Measurements from ENCODE around the gene NUDT3. TPM values are rescaled to one million over a fixed set of nuclear protein-coding genes. Genes with fewer than 3 reads are reported as not detected.
"Not testable (repeated sequence)": the region's sequence is repeated elsewhere in the genome, so short reads cannot be mapped to it uniquely, and the experiment has no call there.

The NUDT3 gene
- polyA plus RNA-seq, 3 donors, result 9.3 to 33.3 (median 10.9) TPM

DNA sequence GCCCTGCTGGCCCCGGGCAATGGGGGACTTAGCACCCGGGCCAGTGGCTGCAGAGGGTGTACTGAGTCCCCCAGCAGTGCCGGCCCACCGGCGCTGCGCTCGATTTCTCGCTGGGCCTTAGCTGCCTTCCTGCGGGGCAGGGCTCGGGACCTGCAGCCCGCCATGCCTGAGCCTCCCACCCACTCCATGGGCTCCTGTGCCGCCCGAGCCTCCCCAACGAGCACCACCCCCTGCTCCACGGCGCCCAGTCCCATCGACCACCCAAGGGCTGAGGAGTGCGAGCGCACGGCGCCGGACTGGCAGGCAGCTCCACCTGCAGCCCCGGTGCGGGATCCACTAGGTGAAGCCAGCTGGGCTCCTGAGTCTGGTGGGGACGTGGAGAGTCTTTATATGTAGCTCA, 123.3 kb downstream of the NUDT3 start:
- H3K9me3 ChIP-seq (replicated peaks in 1 of 2; ENCODE audit: control insufficient read depth in 1 of 2, insufficient read depth in 1 of 2, low read length in 2 of 2); H3K4me2 ChIP-seq (replicated peaks; ENCODE audit: extremely low read depth, low read length, poor library complexity, severe bottlenecking); H3K27me3 Mint-ChIP-seq (ENCODE audit: low read depth in 3 of 3); H3K36me3 ChIP-seq (replicated peaks in 1 of 2; ENCODE audit: control insufficient read depth in 1 of 2, insufficient read depth in 2 of 2, low read length in 2 of 2); H3K27me3 ChIP-seq (ENCODE audit: control insufficient read depth in 2 of 2, insufficient read depth in 2 of 2, low read length in 2 of 2); H3K79me2 ChIP-seq (ENCODE audit: insufficient read depth, low read length); H2AFZ ChIP-seq (ENCODE audit: insufficient read depth, low read depth, low read length, poor library complexity, severe bottlenecking); H3K4me3 Mint-ChIP-seq; H3K9me3 Mint-ChIP-seq; H3K27ac Mint-ChIP-seq; intact Hi-C loops (cut with micrococcal nuclease); H4K20me1 ChIP-seq (ENCODE audit: insufficient read depth, low read length); H3K36me3 Mint-ChIP-seq; DNase-seq; H3K27ac ChIP-seq (ENCODE audit: low read depth in 1 of 2, low read length in 2 of 2); H3K4me3 ChIP-seq (replicated peaks in 1 of 3; ENCODE audit: low read depth in 2 of 3, low read length in 3 of 3); H3K9ac ChIP-seq (ENCODE audit: insufficient read depth, low read length, poor library complexity, severe bottlenecking): not testable (repeated sequence)
- peaks cover 25% of the 10 kb centered on the region for H3K4me1 Mint-ChIP-seq
- peaks cover 30% of the 10 kb centered on the region in 2 donors for H3K4me1 ChIP-seq (ENCODE audit: control insufficient read depth in 1 of 2, insufficient read depth in 2 of 2, low read length in 2 of 2)
- WGBS (ENCODE audit: insufficient coverage), result no CpG with 5 or more reads among the region's 25 CpGs

DNA sequence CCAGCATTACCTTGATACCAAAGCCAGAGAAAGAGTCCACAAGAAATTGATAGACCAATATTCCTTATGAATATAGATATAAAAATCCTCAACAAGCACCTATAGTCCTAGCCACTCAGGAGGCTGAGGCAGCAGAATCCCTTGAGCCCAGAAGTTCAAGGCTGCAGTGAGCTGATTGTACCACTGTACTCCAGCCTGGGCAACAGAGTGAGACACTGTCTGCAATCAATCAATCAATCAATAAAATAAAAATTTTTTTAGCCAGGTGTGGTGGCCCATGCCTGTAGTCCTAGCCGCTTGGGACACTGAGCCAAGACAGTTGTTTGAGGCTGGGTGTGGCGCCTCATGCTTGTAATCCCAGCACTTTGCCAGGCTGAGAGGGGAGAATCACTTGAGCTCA, 124.7 kb downstream of the NUDT3 start:
- peaks cover 9 to 17% of the 10 kb centered on the region in 2 donors for H3K9me3 ChIP-seq (replicated peaks in 1 of 2; ENCODE audit: control insufficient read depth in 1 of 2, insufficient read depth in 1 of 2, low read length in 2 of 2)
- no peak overlapping the region for H3K4me3 ChIP-seq (replicated peaks in 1 of 3; ENCODE audit: low read depth in 2 of 3, low read length in 3 of 3)
- intact Hi-C loops (cut with micrococcal nuclease), result no loop called here
- H3K27me3 ChIP-seq (ENCODE audit: control insufficient read depth in 2 of 2, insufficient read depth in 2 of 2, low read length in 2 of 2), result no peaks in the 10 kb centered on the region
- peaks cover 16% of the 10 kb centered on the region in 2 donors for H3K4me1 ChIP-seq (ENCODE audit: control insufficient read depth in 1 of 2, insufficient read depth in 2 of 2, low read length in 2 of 2)
- no peak overlapping the region for H3K4me3 Mint-ChIP-seq
- no peak overlapping the region for H3K4me2 ChIP-seq (replicated peaks; ENCODE audit: extremely low read depth, low read length, poor library complexity, severe bottlenecking)
- no peaks in the 10 kb centered on the region for H3K36me3 ChIP-seq (replicated peaks in 1 of 2; ENCODE audit: control insufficient read depth in 1 of 2, insufficient read depth in 2 of 2, low read length in 2 of 2)
- H3K36me3 Mint-ChIP-seq, result peaks cover 6 to 11% of the 10 kb centered on the region in 2 donors
- no peak for TF ChIP-seq CTCF (IDR thresholded peaks at IDR 0.05)
- H4K20me1 ChIP-seq (ENCODE audit: insufficient read depth, low read length), result no peaks in the 10 kb centered on the region
- WGBS (ENCODE audit: insufficient coverage), result no CpG with 5 or more reads among the region's 2 CpGs
- H3K27ac Mint-ChIP-seq, result no peak overlapping the region
- no peak for DNase-seq
- no peak overlapping the region for H3K27ac ChIP-seq (ENCODE audit: low read depth in 1 of 2, low read length in 2 of 2)
- no peak overlapping the region for H2AFZ ChIP-seq (ENCODE audit: insufficient read depth, low read depth, low read length, poor library complexity, severe bottlenecking)
- peaks cover 11% of the 10 kb centered on the region for H3K4me1 Mint-ChIP-seq
- no peak overlapping the region for H3K9ac ChIP-seq (ENCODE audit: insufficient read depth, low read length, poor library complexity, severe bottlenecking)
- peaks cover 6 to 20% (median 11%) of the 10 kb centered on the region in 7 donors for H3K9me3 Mint-ChIP-seq
- peaks cover 0 to 1% (median 0%) of the 10 kb centered on the region in 3 donors for H3K27me3 Mint-ChIP-seq (ENCODE audit: low read depth in 3 of 3)
- no peaks in the 10 kb centered on the region for H3K79me2 ChIP-seq (ENCODE audit: insufficient read depth, low read length)

DNA sequence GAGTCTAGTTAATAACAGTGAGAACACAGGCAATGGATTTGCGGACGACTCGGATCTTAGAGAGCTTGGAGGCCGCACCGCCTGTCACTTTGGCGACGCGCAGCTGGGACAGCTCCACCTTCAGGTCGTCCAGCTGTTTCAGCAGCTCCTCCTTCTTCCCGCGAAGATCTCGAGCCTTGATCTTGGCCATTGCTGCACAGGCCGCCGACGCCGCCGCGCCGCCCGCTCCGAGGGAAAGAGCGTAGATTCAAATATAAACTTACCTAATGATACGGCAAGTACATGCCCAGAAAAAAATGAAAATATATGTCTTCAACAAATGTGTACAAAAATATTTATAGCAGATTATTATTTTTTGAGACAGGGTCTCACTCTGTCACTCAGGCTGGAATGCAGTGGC, 129.0 kb downstream of the NUDT3 start:
- H3K79me2 ChIP-seq (ENCODE audit: insufficient read depth, low read length); H3K36me3 ChIP-seq (replicated peaks in 1 of 2; ENCODE audit: control insufficient read depth in 1 of 2, insufficient read depth in 2 of 2, low read length in 2 of 2); H4K20me1 ChIP-seq (ENCODE audit: insufficient read depth, low read length); H3K9ac ChIP-seq (ENCODE audit: insufficient read depth, low read length, poor library complexity, severe bottlenecking); H3K4me1 ChIP-seq (ENCODE audit: control insufficient read depth in 1 of 2, insufficient read depth in 2 of 2, low read length in 2 of 2); H3K27me3 Mint-ChIP-seq (ENCODE audit: low read depth in 3 of 3); H3K4me3 Mint-ChIP-seq; H2AFZ ChIP-seq (ENCODE audit: insufficient read depth, low read depth, low read length, poor library complexity, severe bottlenecking); H3K27ac Mint-ChIP-seq; H3K4me1 Mint-ChIP-seq; H3K27ac ChIP-seq (ENCODE audit: low read depth in 1 of 2, low read length in 2 of 2); H3K27me3 ChIP-seq (ENCODE audit: control insufficient read depth in 2 of 2, insufficient read depth in 2 of 2, low read length in 2 of 2); H3K4me2 ChIP-seq (replicated peaks; ENCODE audit: extremely low read depth, low read length, poor library complexity, severe bottlenecking); H3K4me3 ChIP-seq (replicated peaks in 1 of 3; ENCODE audit: low read depth in 2 of 3, low read length in 3 of 3); DNase-seq: not testable (repeated sequence)
- H3K9me3 ChIP-seq (replicated peaks in 1 of 2; ENCODE audit: control insufficient read depth in 1 of 2, insufficient read depth in 1 of 2, low read length in 2 of 2), result peaks cover 36 to 51% of the 10 kb centered on the region in 2 donors
- intact Hi-C loops (cut with micrococcal nuclease), result loop anchor here in 1 of 2 donors (5.0 kb wide), 1 partner anchor 139 kb away; no protein-coding TSS in a partner anchor
- Mint-ChIP-seq H3K9me3 (peaks cover 20 to 53% (median 38%) of the 10 kb centered on the region in 7 donors), H3K36me3 (peaks cover 9 to 20% of the 10 kb centered on the region in 2 donors)
- WGBS (ENCODE audit: insufficient coverage), result 97% methylated on average over 11 of the region's 23 CpGs
